Prostate gland (tissue), 2 donors: Measurements from ENCODE around the gene JAKMIP1. TPM values are rescaled to one million over a fixed set of nuclear protein-coding genes. Genes with fewer than 3 reads are reported as not detected.

Experiments
- DNase-seq: peaks from one replicate; pipeline ENCODE4 v3.0.0-alpha.2; 2019; ENCODE audit warnings: low spot score
- H3K27ac ChIP-seq, 2 donors: fragments of 200-600 bp; sonication (generic); 2 replicates each; pipeline ENCODE4 v1.5.1; 2017 to 2019
- H3K27me3 ChIP-seq: fragments of 200-600 bp; sonication (generic); replicated peaks from 2 replicates; pipeline ENCODE4 v1.5.1; 2019; ENCODE audit not compliant: insufficient read depth
- H3K36me3 ChIP-seq, 2 donors: fragments of 200-600 bp; sonication (generic); 1 replicate in 1 of 2; 2 replicates in 1 of 2; pipeline versions ENCODE4 v1.5.1 to v1.8.1; 2017 to 2019
- H3K4me1 ChIP-seq: fragments of 200-600 bp; sonication (generic); replicated peaks from 2 replicates; pipeline ENCODE4 v1.5.1; 2019
- H3K4me3 ChIP-seq, 2 donors: fragments of 200-600 bp; sonication (generic); 2 replicates each; pipeline ENCODE4 v1.5.1; 2017 to 2019
- H3K9me3 ChIP-seq: fragments of 200-600 bp; sonication (generic); 2 replicates; pipeline ENCODE4 v1.5.1; 2017
- CTCF ChIP-seq, 4 experiments: fragments of 200-600 bp in 2 of 4; fragments of 450-650 bp in 2 of 4; sonication (generic) in 2 of 4; IDR thresholded peaks; 1 replicate in 3 of 4; 2 replicates in 1 of 4; pipeline ENCODE4 v1.5.1; 2016 to 2019; ENCODE audit warnings: antibody characterized with exemption in 4 of 4, mild to moderate bottlenecking in 2 of 4, moderate library complexity in 2 of 4
- POLR2A ChIP-seq: fragments of 450-650 bp; IDR thresholded peaks from one replicate; pipeline ENCODE4 v1.6.1; 2016; ENCODE audit warnings: antibody characterized with exemption, mild to moderate bottlenecking
- POLR2AphosphoS5 ChIP-seq: sonication (generic); formaldehyde crosslinking; IDR thresholded peaks from one replicate; pipeline ENCODE4 v1.6.1; 2017; ENCODE audit warnings: antibody characterized with exemption
- WGBS: methylation state at CpG from one replicate; pipeline ENCODE4 v1.1.5; 2018; 5-methylcytosine and 5-hydroxymethylcytosine counted together
- intact Hi-C: fragments of 100-400 bp; cut with DNase I; formaldehyde crosslinking; loops from one replicate; pipeline ENCODE4 v1.14.2; 2022
- total RNA-seq, 2 donors: library from RNA; depleted of rRNA; stranded (reverse); fragments of >200 nt; gene quantifications; one replicate each; pipeline ENCODE4 v1.1.0, GENCODE V29; 2016

Gene JAKMIP1
- total RNA-seq, 2 donors from 2014 or later: 22.4 to 29.1 TPM

DNA sequence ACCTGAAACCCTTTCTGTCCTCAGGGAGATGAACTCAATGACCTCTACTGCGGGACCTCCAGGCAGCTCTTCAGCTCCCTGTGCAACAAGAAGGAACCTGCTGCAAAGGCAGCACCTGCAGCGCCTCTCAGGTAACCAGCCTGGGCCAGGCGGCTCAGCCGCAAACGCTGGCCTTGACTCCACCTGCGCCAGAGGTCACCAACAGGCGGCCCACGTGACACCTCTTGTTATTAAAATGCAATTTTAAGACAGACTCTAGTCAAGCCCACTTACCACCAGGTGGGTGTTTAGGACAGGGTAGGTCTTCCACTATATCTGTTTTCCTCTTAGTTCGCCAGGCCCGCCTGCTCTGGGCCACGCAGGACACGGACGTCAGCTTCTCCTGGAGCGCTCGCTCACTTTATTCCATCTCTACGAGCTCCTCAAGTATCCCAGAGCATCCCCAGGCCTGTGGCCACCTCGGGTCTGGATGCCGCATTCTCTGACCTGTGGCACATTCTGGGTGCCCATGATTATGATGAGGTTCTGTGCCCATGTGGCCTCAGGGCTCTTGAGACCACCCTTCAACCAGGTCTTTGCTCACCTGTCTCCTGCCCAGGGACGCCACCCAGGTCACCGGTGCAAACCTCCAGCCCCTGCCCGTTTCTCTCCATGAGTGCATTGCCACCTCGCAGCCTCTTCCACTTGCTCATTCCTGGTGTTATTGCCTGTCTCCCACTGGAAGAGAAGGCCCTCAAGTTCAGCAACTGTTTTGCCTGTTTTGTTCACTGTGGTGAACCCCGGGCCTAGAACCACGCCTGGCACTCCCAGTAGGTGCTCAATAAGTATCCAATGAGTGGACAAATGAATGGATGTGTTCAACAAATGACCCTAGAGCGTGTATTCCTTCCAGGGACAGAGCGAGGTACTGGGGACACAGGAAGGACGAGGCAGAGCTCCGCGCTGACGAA is 32.8 kb upstream of the JAKMIP1 start:
- TF ChIP-seq POLR2AphosphoS5 (no peak), CTCF (IDR thresholded peaks at IDR 0.05) (no peak)
- Histone ChIP-seq H3K4me3 (no peak overlapping the region), H3K27ac (no peak overlapping the region), H3K27me3 (no peaks in the 10 kb centered on the region), H3K36me3 (no peaks in the 10 kb centered on the region), H3K4me1 (no peaks in the 10 kb centered on the region), H3K9me3 (no peaks in the 10 kb centered on the region)
- DNase-seq: no peak
- WGBS: 88% methylated on average over 30 of the region's 30 CpGs
- intact Hi-C loops: no loop called here

GRCh38 chr4:6231663-6232165 is 31.4 kb upstream of the JAKMIP1 start:
- no peaks in the 10 kb centered on the region for H3K9me3 ChIP-seq
- no peak for DNase-seq
- H3K4me3 ChIP-seq: no peak overlapping the region
- TF ChIP-seq POLR2A (no peak), POLR2AphosphoS5 (no peak), CTCF (IDR thresholded peaks at IDR 0.05) (no peak)
- H3K36me3 ChIP-seq: no peaks in the 10 kb centered on the region
- no peak overlapping the region for H3K27ac ChIP-seq
- H3K27me3 ChIP-seq: no peaks in the 10 kb centered on the region
- WGBS: 72% methylated on average over 7 of the region's 7 CpGs
- no peaks in the 10 kb centered on the region for H3K4me1 ChIP-seq
- intact Hi-C loops: no loop called here

- DNase-seq: no peak
- Histone ChIP-seq H3K4me1 (no peaks in the 10 kb centered on the region), H3K9me3 (no peaks in the 10 kb centered on the region), H3K27me3 (no peaks in the 10 kb centered on the region), H3K27ac (no peak overlapping the region), H3K36me3 (no peaks in the 10 kb centered on the region), H3K4me3 (no peak overlapping the region)
- no peak for TF ChIP-seq POLR2A
- intact Hi-C loops: no loop called here
- WGBS: 92% methylated on average over 21 of the region's 21 CpGs
Observed at GRCh38 chr4:6230827-6231662, 30.7 kb upstream of the JAKMIP1 start.

DNA sequence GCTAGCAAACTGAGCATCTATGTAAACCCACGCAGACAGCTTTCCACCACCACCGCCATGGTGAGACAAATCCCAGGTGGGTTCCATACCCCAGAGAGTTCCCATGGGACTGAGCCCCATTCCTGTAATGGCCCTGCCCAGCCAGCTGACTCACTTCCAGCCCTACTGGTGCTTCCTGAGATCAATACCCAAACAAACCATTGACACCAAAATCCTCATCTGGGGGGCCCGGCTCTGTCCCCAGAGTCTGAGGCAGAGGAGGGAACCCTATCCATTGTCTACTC is 30.1 kb upstream of the JAKMIP1 start:
- TF ChIP-seq POLR2A: no peak
- no peak for TF ChIP-seq CTCF (IDR thresholded peaks at IDR 0.05)
- TF ChIP-seq POLR2AphosphoS5: no peak
- intact Hi-C loops: no loop called here
- H3K4me3 ChIP-seq: no peak overlapping the region
- no peaks in the 10 kb centered on the region for H3K27me3 ChIP-seq
- DNase-seq: no peak
- 61% methylated on average over 3 of the region's 3 CpGs for WGBS
- H3K36me3 ChIP-seq: no peaks in the 10 kb centered on the region
- H3K27ac ChIP-seq: no peak overlapping the region
- no peaks in the 10 kb centered on the region for H3K4me1 ChIP-seq
- no peaks in the 10 kb centered on the region for H3K9me3 ChIP-seq

- Histone ChIP-seq H3K9me3 (no peaks in the 10 kb centered on the region), H3K27ac (no peak overlapping the region), H3K4me3 (no peak overlapping the region), H3K27me3 (no peaks in the 10 kb centered on the region), H3K4me1 (no peaks in the 10 kb centered on the region), H3K36me3 (no peaks in the 10 kb centered on the region)
- WGBS: 65% methylated on average over 17 of the region's 18 CpGs
- intact Hi-C loops: no loop called here
- DNase-seq: no peak
- TF ChIP-seq CTCF (IDR thresholded peaks at IDR 0.05): no peak
- TF ChIP-seq POLR2A: no peak
- TF ChIP-seq POLR2AphosphoS5: no peak
Observed at GRCh38 chr4:6229671-6230501, 29.5 kb upstream of the JAKMIP1 start.
